HG03571 (cell line): ENCODE measurements around the gene ECEL1.

Experiments
- ATAC-seq: cut with Tn5 transposase; IDR thresholded peaks from one replicate; pipeline ENCODE4 v1.9.1; 2021; ENCODE audit not compliant: unreplicated experiment

ECEL1 gene

GRCh38 chr2:232431705-232432590, 55.7 kb downstream of the ECEL1 start:
- no peak for ATAC-seq
